ENCODE data around the gene ACP1.

Gene ACP1

DNA sequence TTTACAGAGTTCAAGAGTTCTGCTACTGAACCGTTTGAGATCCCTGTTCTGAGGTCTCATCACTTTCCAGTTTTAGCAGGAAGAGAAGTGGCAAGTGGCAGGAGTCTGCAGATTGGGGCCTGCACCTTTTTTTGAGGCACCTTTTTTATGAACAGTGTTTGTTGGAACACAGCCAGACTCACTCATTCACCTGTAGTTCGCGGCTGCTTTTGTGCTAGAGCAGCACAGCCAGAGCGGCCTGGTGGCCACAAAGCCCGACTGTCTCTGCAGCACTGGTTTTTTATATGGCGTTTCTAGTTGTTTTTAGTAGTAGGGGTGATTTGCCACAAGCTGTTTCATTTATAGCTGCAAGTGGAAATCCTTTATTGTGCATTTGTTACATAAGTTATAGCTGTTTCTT lies 8.6 kb downstream of the ACP1 start:
- Histone ChIP-seq H3K27me3 (ENCODE audit: control insufficient read depth, insufficient read depth, low read length) (no peaks in the 10 kb centered on the region), H3K9me3 (ENCODE audit: control insufficient read depth, low read length) (no peaks in the 10 kb centered on the region), H3K36me3 (ENCODE audit: control insufficient read depth, insufficient read depth, low read length) (peaks cover 2% of the 10 kb centered on the region), H3K4me1 (ENCODE audit: control insufficient read depth, insufficient read depth, low read length) (peaks cover 8% of the 10 kb centered on the region), H3K4me3 (ENCODE audit: low read length) (no peak overlapping the region), H3K9ac (ENCODE audit: low read length) (no peak overlapping the region)

DNA sequence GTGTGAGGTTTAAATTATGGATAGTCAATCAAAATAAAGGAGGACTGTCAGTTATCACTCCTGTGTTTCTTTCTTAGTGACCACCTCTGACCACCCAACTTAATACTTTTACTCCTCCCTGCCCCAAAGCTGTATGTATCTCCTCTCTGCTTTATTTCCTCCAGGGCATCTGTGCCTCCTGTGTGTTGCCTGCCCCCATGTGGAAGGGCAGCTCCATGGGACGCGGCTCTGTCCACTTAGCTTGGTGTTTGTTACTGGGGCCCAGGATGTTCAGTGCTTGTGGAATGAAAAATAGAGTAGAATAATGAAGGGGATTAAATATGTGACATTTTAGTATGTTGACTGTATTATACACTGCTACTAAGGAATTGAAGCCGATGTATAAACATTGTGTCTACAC lies 9.8 kb downstream of the ACP1 start:
- H3K27me3 ChIP-seq (ENCODE audit: control insufficient read depth, insufficient read depth, low read length), result no peaks in the 10 kb centered on the region
- H3K9ac ChIP-seq (ENCODE audit: low read length), result no peak overlapping the region
- H3K4me3 ChIP-seq (ENCODE audit: low read length), result no peak overlapping the region
- H3K36me3 ChIP-seq (ENCODE audit: control insufficient read depth, insufficient read depth, low read length), result peaks cover 5% of the 10 kb centered on the region
- H3K9me3 ChIP-seq (ENCODE audit: control insufficient read depth, low read length), result no peaks in the 10 kb centered on the region
- H3K4me1 ChIP-seq (ENCODE audit: control insufficient read depth, insufficient read depth, low read length), result peaks cover 6% of the 10 kb centered on the region

DNA sequence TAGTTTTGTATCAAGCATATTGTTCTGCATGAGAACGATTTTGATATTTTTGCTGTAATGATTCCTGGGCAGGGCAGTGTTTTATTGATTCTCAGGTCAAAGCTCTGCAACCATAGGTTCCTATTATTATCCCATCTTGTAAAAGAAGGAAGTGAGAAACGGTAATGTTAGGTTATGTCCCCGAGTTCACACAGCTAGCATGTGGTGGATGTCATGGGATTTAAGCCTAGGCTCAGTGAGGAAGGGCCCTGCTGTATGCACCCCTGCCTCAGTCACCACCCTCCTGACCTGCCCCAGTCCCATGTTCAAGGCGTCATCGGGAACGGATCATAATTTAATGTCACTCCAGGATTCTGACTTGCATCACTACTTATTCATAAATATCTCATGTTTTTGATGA lies 10.7 kb downstream of the ACP1 start:
- Histone ChIP-seq H3K9ac (ENCODE audit: low read length) (no peak overlapping the region), H3K27me3 (ENCODE audit: control insufficient read depth, insufficient read depth, low read length) (no peaks in the 10 kb centered on the region), H3K36me3 (ENCODE audit: control insufficient read depth, insufficient read depth, low read length) (peaks cover 5% of the 10 kb centered on the region), H3K4me3 (ENCODE audit: low read length) (no peak overlapping the region), H3K4me1 (ENCODE audit: control insufficient read depth, insufficient read depth, low read length) (no peaks in the 10 kb centered on the region), H3K9me3 (ENCODE audit: control insufficient read depth, low read length) (no peaks in the 10 kb centered on the region)

DNA sequence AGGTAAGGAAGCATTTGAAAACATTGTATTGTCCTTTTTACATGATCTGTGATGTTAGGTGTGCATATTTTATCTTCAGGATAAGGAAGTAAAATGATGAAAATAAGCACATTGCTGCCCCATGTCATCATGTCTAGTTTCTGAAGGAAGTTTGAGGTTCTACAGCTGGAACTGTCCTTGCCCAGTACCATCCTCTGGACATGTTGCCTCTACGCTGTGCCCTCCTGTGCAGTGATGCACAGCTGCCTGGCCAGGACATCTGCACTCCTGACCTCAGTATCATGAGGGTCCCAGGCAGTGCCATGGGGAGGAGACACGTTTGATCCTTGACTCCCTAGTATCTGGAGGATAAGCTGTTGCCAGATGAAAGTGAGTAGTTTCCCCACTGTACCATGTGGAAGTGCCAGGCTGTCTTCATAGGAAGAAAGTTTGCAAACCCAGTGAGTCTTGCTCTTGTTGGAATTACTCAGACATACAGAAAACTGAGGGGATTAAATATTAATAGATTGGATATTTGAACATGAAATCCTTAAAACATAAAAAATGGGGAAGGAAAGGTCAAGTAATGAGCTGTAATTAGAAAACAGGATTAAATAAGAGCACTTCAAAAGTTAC lies 13.7 kb downstream of the ACP1 start:
- Histone ChIP-seq H3K36me3 (ENCODE audit: control insufficient read depth, insufficient read depth, low read length) (peaks cover 5% of the 10 kb centered on the region), H3K4me1 (ENCODE audit: control insufficient read depth, insufficient read depth, low read length) (no peaks in the 10 kb centered on the region), H3K9ac (ENCODE audit: low read length) (no peak overlapping the region), H3K27me3 (ENCODE audit: control insufficient read depth, insufficient read depth, low read length) (no peaks in the 10 kb centered on the region), H3K4me3 (ENCODE audit: low read length) (no peak overlapping the region), H3K9me3 (ENCODE audit: control insufficient read depth, low read length) (no peaks in the 10 kb centered on the region)

DNA sequence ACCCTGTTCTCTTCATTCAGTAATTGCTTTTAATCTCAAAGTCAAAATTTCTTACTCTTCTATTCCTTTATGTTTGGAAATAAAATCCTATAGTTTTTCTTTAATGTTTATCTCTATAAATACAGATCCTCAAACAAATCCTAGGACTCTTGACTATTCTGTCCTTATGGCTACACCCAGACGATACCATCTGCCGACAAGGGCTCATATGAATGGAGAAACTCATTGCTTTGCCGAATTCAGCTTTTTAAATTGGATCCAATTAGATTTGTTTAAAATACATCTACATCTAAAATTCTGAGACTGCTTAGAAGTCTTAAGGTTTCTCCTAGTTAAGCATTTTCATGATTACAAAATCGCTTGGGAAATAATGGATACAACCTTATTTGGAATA lies 14.2 kb downstream of the ACP1 start:
- Histone ChIP-seq H3K9ac (ENCODE audit: low read length) (no peak overlapping the region), H3K36me3 (ENCODE audit: control insufficient read depth, insufficient read depth, low read length) (peaks cover 5% of the 10 kb centered on the region), H3K4me1 (ENCODE audit: control insufficient read depth, insufficient read depth, low read length) (no peaks in the 10 kb centered on the region), H3K9me3 (ENCODE audit: control insufficient read depth, low read length) (no peaks in the 10 kb centered on the region), H3K27me3 (ENCODE audit: control insufficient read depth, insufficient read depth, low read length) (no peaks in the 10 kb centered on the region), H3K4me3 (ENCODE audit: low read length) (no peak overlapping the region)

DNA sequence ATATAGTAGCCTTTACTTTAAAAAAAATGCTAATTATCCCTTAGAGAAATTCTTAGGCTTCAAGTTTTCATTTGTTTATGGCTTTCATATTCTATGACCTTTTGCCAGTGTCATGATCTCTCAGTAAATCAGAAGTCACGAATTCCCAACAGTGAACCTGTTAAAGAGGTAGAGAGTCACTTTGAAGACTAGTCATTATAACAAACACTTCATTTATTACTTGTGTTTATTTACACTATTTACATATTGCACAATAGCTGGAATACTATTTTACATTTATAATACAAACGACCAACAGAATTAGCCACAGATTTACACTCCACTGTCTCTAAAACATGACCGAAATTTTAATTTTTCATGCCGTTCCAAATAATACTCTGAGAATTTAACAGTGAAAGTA lies 14.6 kb downstream of the ACP1 start:
- Histone ChIP-seq H3K4me3 (ENCODE audit: low read length) (no peak overlapping the region), H3K27me3 (ENCODE audit: control insufficient read depth, insufficient read depth, low read length) (no peaks in the 10 kb centered on the region), H3K36me3 (ENCODE audit: control insufficient read depth, insufficient read depth, low read length) (peaks cover 5% of the 10 kb centered on the region)

DNA sequence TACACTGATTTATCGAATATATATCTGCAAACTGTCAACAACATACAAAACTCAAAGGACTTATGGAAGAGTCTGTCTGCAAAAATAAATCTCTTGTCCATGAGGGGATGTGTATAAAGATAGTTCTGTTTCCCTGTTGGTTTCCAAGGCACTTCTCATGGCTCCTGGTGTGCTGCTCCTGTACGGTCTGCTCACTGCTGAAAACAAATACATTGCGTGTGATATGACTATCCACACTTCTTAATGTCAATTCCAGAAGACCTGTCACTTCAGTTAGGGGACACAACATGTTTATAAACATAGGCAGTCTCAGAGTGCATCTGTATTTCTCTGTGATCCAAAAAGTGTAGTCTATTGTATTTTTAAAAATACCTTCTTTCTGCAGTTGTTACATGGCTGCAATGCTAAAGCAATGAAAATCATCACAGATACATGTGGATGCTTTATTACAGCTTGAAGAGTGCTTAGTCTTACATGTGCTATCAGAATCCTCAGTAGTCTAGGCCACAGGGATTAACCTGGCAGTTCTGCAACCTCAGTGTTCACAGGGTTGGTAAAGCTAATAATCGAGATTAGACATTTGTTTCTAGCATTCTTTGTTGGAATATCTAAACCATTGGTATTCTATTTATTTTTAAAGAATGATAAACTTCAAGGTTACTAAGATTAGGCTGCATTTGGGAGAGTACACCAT lies 15.4 kb downstream of the ACP1 start:
- H3K9ac ChIP-seq (ENCODE audit: low read length), result no peak overlapping the region
- peaks cover 5% of the 10 kb centered on the region for H3K36me3 ChIP-seq (ENCODE audit: control insufficient read depth, insufficient read depth, low read length)
- no peaks in the 10 kb centered on the region for H3K27me3 ChIP-seq (ENCODE audit: control insufficient read depth, insufficient read depth, low read length)
- no peaks in the 10 kb centered on the region for H3K4me1 ChIP-seq (ENCODE audit: control insufficient read depth, insufficient read depth, low read length)
- no peak overlapping the region for H3K4me3 ChIP-seq (ENCODE audit: low read length)
- no peaks in the 10 kb centered on the region for H3K9me3 ChIP-seq (ENCODE audit: control insufficient read depth, low read length)

More for the DNA sequence above, 14.6 kb downstream of the ACP1 start:
- Histone ChIP-seq H3K4me1 (ENCODE audit: control insufficient read depth, insufficient read depth, low read length) (no peaks in the 10 kb centered on the region), H3K9ac (ENCODE audit: low read length) (no peak overlapping the region), H3K9me3 (ENCODE audit: control insufficient read depth, low read length) (no peaks in the 10 kb centered on the region)

DNA sequence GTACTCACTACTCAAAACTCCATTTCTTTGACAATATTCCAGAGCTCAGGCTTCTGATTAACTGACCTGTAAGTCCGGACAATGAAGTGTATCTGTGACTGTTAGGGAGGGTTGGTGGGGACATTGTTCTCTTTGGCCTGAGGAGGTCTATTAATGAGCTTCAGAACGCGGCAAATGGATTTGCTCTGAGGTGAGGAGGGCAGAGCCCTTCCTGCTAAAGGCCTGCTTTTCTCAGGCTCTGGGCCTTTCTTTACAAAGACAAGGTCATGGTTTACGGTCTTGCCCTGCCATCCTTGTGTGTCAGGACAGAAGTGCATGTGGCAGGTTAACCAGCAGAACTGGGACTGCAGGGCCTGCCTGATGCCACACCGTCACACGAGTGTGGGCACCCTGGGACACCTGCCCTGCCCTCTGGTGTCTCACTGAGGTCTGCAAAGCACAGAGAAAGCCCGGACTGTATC lies 15.9 kb downstream of the ACP1 start:
- Histone ChIP-seq H3K36me3 (ENCODE audit: control insufficient read depth, insufficient read depth, low read length) (peaks cover 5% of the 10 kb centered on the region), H3K27me3 (ENCODE audit: control insufficient read depth, insufficient read depth, low read length) (no peaks in the 10 kb centered on the region), H3K9me3 (ENCODE audit: control insufficient read depth, low read length) (no peaks in the 10 kb centered on the region), H3K4me3 (ENCODE audit: low read length) (no peak overlapping the region), H3K9ac (ENCODE audit: low read length) (no peak overlapping the region), H3K4me1 (ENCODE audit: control insufficient read depth, insufficient read depth, low read length) (no peaks in the 10 kb centered on the region)

DNA sequence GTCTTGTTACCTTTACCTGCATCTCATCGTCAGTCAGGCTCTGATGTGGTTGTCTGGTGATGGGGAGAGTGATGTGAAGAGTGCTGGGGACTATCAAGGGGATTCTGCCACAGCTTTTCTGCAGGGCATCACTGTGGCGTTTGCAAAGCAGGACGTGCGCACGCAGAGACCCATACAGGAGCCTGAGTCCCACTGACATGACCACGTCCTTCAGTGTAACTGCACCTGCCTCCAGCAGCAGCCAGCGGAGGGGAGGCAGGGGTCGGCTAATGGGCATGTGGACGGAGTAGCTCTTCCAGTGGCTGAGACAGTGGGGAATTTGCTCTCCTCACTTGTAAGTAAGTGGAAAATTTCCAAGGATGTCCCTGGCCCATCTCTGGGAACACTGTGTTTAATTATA lies 16.6 kb downstream of the ACP1 start:
- Histone ChIP-seq H3K9ac (ENCODE audit: low read length) (no peak overlapping the region), H3K4me1 (ENCODE audit: control insufficient read depth, insufficient read depth, low read length) (no peaks in the 10 kb centered on the region), H3K27me3 (ENCODE audit: control insufficient read depth, insufficient read depth, low read length) (peaks cover under 1% of the 10 kb centered on the region), H3K9me3 (ENCODE audit: control insufficient read depth, low read length) (no peaks in the 10 kb centered on the region), H3K36me3 (ENCODE audit: control insufficient read depth, insufficient read depth, low read length) (peaks cover 5% of the 10 kb centered on the region), H3K4me3 (ENCODE audit: low read length) (no peak overlapping the region)

DNA sequence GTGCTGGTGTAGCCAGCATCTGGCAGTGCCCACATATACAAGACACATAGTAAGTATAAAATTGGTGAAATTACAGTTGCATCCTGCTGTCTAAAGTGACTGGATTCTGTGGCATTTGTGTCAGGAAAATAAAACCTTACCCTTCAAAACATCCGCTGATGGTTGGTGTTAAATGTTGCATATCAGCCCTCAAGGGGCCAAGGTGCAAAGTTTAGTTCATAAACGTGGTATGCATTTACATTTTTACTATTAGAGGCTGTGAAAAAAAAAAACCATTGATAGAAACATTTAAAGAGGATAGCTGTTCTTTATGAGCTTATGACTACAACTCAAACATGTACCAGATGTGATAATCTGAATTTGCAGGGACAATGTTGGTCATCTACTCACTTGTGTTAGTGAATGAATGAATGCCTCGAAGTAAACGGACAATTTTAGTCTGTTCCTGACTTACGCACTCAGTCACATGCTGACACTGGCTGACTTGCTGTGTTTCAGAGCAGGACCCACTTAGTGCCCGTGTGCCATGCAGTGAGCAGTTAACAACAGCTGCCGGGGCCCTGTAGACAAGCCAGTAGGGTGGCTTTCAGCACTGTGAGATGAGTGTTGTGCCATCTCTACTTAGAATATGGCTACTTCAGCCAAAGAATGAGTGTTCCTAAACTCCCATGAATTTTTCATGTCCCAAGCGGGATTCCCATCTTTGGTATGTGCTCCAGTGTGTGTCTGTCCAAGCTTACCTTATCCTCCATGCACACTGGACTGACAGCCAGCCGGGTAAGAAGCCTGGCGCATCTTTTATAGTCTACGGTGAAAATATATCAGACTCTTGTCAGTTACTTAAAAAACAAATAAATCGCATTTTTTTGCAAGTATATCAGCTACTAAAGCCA lies 17.9 kb downstream of the ACP1 start:
- Histone ChIP-seq H3K27me3 (ENCODE audit: control insufficient read depth, insufficient read depth, low read length) (peaks cover 12% of the 10 kb centered on the region), H3K36me3 (ENCODE audit: control insufficient read depth, insufficient read depth, low read length) (peaks cover 5% of the 10 kb centered on the region), H3K9ac (ENCODE audit: low read length) (no peak overlapping the region), H3K4me1 (ENCODE audit: control insufficient read depth, insufficient read depth, low read length) (no peaks in the 10 kb centered on the region), H3K9me3 (ENCODE audit: control insufficient read depth, low read length) (no peaks in the 10 kb centered on the region), H3K4me3 (ENCODE audit: low read length) (no peak overlapping the region)

DNA sequence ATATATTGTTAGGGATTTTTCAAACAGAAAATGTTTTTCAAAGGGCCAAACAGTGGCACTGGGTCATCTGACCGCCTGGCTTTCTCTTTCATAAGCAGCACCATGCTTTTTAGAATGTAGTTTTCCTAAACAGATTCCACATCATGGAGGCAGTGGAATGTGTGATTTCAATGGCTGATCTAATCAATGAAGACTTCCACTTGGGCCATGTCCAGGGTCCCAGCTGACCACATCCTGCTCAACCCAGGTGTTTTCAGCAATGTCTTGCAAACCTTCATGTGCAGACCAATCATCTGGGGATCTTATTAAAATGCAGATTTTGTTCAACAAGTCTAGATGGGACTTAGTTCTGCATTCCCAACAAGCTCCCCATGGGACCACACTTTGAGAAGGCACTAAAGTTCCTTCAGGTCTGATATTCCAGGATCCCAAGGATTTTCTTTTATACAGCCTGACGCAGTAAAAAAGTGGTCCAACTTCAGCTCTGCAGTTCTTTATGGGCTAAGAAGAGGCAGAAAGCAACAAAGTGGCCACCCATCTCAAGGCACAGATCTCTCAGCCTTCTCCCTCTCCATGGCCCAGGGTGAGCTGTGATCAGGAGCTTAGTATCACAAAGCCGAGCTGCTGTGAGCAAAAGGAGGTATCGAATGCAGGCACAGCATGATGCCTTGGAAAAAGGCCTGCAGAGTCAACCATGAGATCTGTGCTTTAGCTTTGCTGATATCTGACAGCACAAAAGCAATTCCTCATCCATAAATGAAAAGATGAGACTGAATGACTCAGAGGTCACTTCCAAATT lies 19.4 kb downstream of the ACP1 start:
- Histone ChIP-seq H3K9ac (ENCODE audit: low read length) (no peak overlapping the region), H3K27me3 (ENCODE audit: control insufficient read depth, insufficient read depth, low read length) (peaks cover 16% of the 10 kb centered on the region), H3K4me1 (ENCODE audit: control insufficient read depth, insufficient read depth, low read length) (peaks cover 3% of the 10 kb centered on the region), H3K36me3 (ENCODE audit: control insufficient read depth, insufficient read depth, low read length) (no peaks in the 10 kb centered on the region), H3K4me3 (ENCODE audit: low read length) (no peak overlapping the region), H3K9me3 (ENCODE audit: control insufficient read depth, low read length) (no peaks in the 10 kb centered on the region)

Data from mucosa of stomach (tissue), 1 donor.